HG02678 (cell line): ENCODE measurements around the gene SLC22A8.
"Not testable (repeated sequence)": the region's sequence is repeated elsewhere in the genome, so short reads cannot be mapped to it uniquely, and the experiment has no call there.

Source experiments
- ATAC-seq: cut with Tn5 transposase; IDR thresholded peaks from one replicate; pipeline ENCODE4 v1.9.1; 2021; ENCODE audit warnings: mild to moderate bottlenecking, moderate library complexity; ENCODE audit not compliant: unreplicated experiment

Gene SLC22A8, protein sequence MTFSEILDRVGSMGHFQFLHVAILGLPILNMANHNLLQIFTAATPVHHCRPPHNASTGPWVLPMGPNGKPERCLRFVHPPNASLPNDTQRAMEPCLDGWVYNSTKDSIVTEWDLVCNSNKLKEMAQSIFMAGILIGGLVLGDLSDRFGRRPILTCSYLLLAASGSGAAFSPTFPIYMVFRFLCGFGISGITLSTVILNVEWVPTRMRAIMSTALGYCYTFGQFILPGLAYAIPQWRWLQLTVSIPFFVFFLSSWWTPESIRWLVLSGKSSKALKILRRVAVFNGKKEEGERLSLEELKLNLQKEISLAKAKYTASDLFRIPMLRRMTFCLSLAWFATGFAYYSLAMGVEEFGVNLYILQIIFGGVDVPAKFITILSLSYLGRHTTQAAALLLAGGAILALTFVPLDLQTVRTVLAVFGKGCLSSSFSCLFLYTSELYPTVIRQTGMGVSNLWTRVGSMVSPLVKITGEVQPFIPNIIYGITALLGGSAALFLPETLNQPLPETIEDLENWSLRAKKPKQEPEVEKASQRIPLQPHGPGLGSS

DNA sequence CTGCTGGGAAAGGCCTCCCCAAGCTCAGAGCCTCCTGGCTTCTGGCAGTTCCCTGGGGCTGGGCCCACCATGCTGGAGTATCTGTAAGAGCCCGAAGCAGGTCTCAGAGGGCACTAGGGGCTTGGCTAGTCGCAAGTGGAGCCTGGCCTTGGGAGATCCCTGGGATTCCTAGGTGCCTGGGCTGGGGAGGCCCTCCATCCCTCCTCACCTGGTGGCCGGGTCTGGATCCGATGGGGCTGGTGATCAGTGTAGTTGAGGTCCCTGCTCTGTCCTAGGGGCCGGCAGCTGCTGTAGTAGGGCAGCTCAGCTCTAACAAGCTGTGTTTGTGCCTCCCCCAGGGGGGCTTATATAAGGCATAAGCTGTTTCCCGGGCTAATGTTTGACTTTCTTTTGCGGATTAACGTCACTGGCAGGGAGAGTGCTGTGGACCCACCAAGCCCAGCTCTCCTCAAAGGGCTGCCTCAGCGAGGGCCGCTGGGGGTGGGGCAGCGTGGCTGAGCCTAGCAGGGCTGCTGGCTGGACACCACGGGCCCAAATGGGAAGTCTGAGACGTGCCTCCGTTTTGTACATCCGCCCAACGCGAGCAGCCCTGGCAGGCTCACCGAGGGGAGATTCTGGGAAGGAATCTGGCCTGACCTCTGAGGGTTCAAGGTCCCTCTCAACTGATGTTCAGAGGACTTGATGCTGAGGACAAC is at the start of gene SLC22A8:
TSS of gene SLC22A8 (minus strand) at position 321 of the 695 bp plus-strand sequence. CDS start 883 bp downstream, outside the sequence.
- ATAC-seq = no peak

DNA sequence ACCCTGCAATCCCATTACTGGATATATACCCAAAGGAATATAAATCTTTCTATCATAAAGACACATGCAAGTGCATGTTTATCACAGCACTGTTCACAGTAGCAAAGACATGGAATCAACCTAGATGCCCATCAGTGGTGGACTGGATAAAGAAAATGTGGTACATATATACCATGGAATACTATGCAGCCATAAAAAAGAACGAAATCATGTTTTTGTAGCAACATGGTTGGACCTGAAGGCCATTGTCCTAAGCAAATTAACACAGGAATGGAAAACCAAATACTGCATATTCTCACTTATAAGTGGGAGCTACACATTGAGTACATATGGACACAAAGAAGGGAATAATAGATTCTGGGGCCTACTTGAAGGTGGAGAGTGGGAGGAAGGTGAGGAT is 30.6 kb upstream of the SLC22A8 start:
- ATAC-seq = not testable (repeated sequence)

- no peak for ATAC-seq
Measured at GRCh38 chr11:63042596-63042995, 27.0 kb upstream of the SLC22A8 start.

DNA sequence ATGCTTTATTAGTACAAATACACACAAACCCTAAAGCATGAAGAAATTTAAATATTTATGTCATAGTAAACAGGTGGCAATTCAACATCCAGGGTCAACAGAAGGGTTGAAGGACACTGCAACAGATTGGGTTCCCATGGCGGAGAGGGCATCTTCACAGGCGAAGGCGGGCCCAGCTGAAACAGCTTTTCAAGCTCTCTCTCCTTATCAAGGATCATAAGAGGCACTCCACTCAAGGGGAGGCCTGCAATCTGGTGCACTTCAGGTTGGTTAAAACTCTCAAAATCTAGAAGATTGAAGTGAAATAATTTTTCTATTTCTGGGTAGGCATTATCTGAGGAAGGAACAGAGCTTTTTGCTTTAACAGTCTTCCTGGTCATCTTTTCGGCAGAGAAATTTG is 16.8 kb upstream of the SLC22A8 start:
- ATAC-seq = no peak

DNA sequence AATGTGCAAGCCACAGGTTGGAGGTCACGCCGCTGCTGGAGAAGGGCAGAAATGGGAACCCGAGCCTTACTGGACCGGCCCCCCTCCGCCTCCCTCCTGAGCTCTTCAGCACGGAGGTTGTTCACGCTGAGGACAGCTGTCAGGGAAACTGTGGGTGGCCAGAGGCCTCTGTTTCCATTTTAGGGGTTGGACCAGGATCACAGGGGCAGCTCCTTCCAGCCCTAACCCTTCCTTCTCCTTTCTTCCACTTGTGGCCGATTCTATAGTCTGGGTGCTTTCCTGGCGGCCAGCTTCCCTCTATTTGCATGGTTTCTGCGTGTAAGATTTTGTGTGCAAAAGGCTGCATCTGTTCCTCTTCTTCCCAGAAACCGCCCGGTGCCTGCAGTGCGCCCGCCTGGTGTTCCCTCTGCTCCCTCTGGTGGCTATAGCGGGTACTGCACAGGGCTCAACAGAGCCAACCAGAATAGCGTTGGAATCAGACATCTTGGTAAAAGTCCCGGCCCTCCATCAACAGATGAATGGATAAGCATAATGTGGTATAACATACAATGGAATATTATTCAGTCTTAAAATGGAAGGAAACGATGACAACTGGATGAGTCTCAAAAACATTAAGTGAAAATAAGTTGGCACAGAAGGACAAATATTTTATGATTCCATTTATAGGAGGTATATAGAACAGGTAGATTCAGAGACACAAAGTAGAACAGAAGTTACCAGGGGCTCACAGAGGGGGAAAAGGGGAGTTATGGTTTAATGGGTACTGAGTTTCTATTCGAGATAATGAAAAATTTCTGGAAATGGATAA is 8.4 kb upstream of the SLC22A8 start:
- ATAC-seq = no peak

DNA sequence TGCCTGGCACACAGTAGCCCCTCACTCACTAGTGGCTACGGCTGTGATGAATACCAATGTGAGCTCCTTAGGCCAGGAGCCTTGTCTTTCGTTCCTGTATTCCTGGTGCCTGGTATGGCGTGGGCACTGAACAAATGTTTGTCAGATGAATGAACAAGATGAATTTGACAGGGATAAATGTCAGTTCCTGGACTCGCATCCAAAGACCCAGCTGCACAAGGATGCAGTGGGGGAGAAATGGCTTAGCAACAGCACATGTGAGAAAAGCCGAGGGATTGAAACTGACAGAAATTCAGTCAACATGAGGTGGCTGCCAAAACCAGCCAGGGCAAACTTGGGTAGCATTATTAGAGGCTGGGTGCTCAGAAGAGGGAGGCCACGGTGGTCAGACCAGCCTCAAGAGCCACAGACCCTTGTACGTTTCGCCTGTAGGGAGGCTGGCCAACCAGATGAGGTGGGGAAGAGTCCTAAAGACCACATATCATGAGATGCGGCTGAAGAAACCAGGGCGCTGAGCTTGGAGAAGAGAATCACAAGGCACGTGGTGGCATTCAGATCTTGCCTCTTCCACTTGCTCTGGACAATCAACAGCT is 7.7 kb upstream of the SLC22A8 start:
- ATAC-seq = no peak

DNA sequence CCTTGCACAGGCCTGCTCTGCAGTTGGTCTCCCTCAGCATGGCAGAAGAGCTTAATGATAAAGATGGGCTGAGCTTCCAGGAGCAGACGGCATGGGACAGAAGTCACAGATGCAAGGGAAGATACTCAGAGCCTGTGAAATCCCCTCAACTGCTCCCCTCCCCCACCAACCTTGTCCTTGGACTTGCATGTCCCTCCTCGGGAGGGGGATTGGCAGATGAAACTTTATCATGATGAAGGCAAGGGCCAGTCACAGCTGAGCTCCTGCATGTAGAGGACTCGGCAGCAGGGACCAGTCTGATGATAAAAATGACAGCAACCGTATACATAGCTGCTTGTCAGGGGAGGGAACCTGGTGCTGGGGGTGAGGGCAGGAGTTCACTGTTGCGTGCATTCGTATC is 6.8 kb upstream of the SLC22A8 start:
- no peak for ATAC-seq

DNA sequence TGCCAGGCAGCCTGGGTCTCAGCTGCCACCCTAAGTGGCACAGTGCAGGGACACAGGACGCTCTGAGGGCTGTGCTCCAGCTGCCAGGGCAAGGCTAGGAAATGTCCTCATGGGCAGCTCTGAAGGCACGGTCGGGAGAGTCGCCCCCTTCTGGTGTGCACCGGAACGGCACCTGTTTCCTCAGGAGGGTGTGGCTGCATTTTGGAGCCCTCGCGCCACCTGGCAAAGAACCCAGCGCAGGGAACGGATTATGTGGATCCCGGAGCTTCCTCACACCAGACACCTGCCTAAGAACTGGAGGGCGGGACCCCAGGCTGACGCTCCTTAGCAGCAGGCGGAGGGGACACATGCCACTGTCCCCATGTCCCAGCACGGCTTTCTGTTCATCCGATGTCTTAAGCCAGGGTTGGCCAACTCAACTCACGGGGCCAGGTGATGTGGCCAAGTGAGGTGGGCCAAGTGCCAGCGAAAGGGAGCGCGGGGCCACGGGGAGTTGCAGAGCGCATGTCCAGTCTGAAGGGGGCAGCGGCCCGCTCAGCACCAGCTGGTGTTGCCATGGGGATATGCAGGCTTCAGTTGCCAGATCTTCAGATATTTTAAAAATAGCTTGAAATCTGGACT is 5.1 kb upstream of the SLC22A8 start:
- ATAC-seq = no peak

DNA sequence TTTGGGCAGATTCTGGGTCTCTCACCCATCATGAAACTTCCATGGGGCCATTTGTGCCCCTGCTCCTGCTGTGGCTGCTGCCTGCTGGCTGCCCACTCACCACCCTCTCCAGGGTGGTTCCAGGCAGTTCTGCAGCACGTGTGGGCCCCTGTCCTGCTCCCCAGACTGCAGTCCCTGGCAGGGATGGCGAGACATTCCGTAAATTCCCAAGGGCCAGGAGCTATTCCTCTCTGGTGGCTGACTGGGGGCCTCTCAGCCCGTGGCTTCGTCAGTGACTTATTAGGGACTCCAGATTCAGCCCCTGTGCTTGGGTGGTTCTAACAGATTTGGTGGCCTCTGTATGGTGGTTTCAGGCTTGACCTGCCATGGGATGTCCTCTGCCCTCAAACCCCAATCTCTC is 3.9 kb upstream of the SLC22A8 start:
- ATAC-seq = no peak

DNA sequence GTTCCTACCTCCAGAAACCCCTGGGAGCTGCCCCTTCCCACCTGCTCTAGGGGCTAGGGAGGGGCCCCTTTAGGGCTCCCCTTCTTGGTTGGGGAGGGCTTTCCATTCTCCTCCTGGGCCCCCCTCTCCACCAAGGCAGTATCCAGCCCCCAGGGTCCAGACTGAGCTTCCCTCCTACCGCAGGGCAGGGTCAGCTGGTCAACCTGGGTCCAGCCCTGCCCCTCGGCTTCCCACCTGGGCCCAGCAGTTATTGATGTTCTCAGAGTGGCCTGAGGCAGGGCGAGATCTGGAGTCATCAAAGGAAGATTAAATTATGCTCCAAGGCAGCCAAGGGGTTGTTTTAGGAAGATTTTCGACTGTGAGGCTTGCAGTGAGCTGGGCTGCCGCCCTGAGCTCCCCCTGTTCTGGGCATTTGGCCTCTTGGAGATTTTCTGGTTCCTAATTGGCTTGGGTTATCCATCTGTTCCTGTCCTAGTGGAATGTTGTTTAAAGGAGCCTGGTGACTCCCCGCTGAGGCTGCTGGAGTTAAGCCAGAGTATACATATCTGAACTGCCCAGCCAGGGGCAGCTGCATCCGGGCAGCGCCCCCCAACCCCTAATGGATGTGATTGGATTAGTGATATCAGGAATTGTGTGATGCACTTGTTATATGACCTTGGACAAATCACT is 1.8 kb upstream of the SLC22A8 start:
- no peak for ATAC-seq

DNA sequence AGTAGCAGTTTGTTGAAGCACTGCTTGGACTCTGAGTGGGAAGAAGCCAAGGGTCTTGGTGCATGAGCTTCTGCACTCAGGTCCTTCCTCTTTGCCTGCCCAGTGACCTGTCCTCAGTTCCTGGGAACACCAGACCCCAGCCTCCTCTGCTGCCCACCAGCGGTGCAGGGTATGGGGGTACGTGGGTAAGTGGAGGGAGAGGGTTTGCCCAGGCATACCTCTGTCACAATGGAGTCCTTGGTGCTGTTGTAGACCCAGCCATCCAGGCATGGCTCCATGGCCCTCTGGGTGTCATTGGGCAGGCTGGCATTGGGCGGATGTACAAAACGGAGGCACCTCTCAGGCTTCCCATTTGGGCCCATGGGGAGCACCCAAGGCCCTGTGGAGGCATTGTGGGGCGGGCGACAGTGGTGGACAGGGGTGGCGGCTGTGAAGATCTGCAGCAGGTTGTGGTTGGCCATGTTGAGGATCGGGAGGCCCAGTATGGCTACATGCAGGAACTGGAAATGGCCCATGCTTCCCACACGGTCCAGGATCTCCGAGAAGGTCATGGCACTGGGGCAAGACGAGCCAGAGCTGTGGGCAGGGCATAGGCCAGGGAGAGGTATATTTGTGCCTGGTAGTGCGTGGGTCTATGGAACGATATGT is 1.1 kb downstream of the SLC22A8 start:
- ATAC-seq = no peak

GRCh38 chr11:63012839-63013238 is 2.8 kb downstream of the SLC22A8 start:
- ATAC-seq = no peak

GRCh38 chr11:63012430-63012829 is 3.2 kb downstream of the SLC22A8 start:
- no peak for ATAC-seq

- no peak for ATAC-seq
Measured at GRCh38 chr11:63010934-63011439, 4.7 kb downstream of the SLC22A8 start.

DNA sequence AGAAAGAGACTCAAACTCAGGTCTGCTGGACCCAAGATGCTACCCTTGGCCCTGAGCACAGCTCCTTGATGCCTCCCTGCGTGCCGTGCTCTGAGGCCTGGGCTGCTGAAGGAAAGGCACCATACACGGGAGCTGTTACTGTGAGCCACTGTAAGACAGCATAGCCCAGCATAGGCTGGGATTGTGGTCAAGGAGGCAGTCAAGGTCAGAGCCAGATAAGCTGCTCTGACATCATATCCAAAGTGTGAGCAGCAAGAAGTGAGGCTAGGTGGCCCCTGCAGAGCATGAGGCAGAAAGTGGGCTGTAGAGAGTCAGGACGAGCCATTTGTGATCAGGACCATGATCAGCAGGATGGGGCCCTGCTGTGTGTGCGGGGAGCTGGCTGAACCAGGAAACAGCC is 7.7 kb downstream of the SLC22A8 start:
- ATAC-seq = no peak

DNA sequence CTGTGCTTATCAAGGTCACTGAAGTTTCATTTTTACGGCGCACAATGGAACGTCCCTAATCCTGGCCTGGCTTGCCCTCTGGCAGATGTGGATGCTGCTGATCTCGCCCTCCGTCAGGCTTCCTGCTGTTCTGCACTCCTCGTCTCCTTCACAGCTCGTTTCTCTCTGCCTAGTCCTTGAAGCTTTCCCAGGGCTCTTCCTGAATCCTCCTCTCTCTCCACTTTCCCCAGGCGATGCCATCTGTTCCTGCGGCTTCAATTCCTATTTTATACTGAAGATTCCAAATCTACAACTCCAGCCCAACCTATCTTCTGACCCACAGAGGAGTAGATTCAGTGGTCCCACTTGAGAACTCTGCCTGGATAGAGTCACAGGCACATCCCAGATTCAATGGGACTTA is 14.2 kb downstream of the SLC22A8 start:
- no peak for ATAC-seq

DNA sequence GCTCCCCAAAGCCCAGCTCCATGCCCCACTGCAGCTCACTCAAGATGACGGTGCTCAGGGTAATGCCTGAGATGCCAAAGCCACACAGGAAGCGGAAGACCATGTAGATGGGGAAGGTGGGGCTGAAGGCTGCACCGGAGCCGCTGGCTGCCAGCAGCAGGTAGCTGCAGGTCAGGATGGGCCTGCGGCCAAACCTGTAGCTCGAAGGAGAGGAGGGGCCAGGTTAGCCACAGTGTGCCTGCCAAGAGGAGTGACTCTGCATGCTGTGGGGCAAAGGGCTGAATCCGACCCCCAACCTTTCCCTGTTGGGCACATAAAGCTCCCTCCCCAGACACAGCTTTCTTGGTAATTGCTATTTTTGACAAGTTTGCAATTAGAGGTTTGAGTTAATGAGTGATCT is 16.0 kb downstream of the SLC22A8 start:
- no peak for ATAC-seq

GRCh38 chr11:62999156-62999555 is 16.5 kb downstream of the SLC22A8 start:
- no peak for ATAC-seq

- ATAC-seq = no peak
Measured at GRCh38 chr11:62996271-62996670, 19.4 kb downstream of the SLC22A8 start.
